Osteoblast (primary cell): ENCODE results near the gene EN1. TPM values are rescaled to one million over a fixed set of nuclear protein-coding genes. Genes with fewer than 3 reads are reported as not detected.

Experiments used
- DNase-seq: peaks from one replicate; pipeline ENCODE4 v3.0.0; 2011; ENCODE audit warnings: low spot score, mixed read lengths; ENCODE audit not compliant: insufficient read length; ENCODE audit errors: missing footprints
- H2AFZ ChIP-seq: 2 replicates; pipeline ENCODE4 v1.6.0; 2011; ENCODE audit warnings: mild to moderate bottlenecking, low read length
- H3K27ac ChIP-seq: 2 replicates; pipeline ENCODE4 v1.5.1; 2011; ENCODE audit warnings: mild to moderate bottlenecking, low read depth, low read length, moderate library complexity
- H3K27me3 ChIP-seq: 2 replicates; pipeline ENCODE4 v1.6.0; 2012; ENCODE audit warnings: mild to moderate bottlenecking, control low read depth, inconsistent platforms, low read length, moderate library complexity; ENCODE audit not compliant: insufficient read depth
- H3K36me3 ChIP-seq: 2 replicates; pipeline ENCODE4 v1.5.1; 2011; ENCODE audit warnings: mild to moderate bottlenecking, low read length, control low read depth, moderate library complexity; ENCODE audit not compliant: insufficient read depth
- H3K4me1 ChIP-seq: 2 replicates; pipeline ENCODE4 v1.5.1; 2011; ENCODE audit warnings: mild to moderate bottlenecking, low read length, control low read depth, moderate library complexity; ENCODE audit not compliant: insufficient read depth
- H3K4me2 ChIP-seq: 2 replicates; pipeline ENCODE4 v1.6.0; 2011; ENCODE audit warnings: mild to moderate bottlenecking, low read length; ENCODE audit not compliant: insufficient read depth
- H3K4me3 ChIP-seq: fragments of 200-600 bp; sonication (generic); 3 replicates; pipeline ENCODE4 v1.5.1; 2012; ENCODE audit warnings: mild to moderate bottlenecking, low read length, inconsistent platforms; ENCODE audit not compliant: insufficient read depth
- H3K79me2 ChIP-seq: 2 replicates; pipeline ENCODE4 v1.6.0; 2012; ENCODE audit warnings: mild to moderate bottlenecking, low read length, control low read depth, inconsistent platforms; ENCODE audit not compliant: insufficient read depth
- H3K9me3 ChIP-seq: 2 replicates; pipeline ENCODE4 v1.5.1; 2011; ENCODE audit warnings: low read depth, low read length, control low read depth
- H4K20me1 ChIP-seq: 2 replicates; pipeline ENCODE4 v1.6.0; 2012; ENCODE audit warnings: mild to moderate bottlenecking, low read length, control low read depth; ENCODE audit not compliant: insufficient read depth
- total RNA-seq: library from RNA; depleted of rRNA; stranded (reverse); fragments of >200 nt; gene quantifications from 2 replicates; pipeline ENCODE4 v1.2.3, GENCODE V29; 2012
- TF ChIP-seq, protein P1 (sequence below): IDR thresholded peaks from 2 replicates; pipeline ENCODE4 v1.5.1; 2011; ENCODE audit warnings: mild to moderate bottlenecking, low read depth, low read length, moderate library complexity; ENCODE audit errors: extremely low read depth

EN1 gene
- total RNA-seq, 1 donor = 0.72 TPM

DNA sequence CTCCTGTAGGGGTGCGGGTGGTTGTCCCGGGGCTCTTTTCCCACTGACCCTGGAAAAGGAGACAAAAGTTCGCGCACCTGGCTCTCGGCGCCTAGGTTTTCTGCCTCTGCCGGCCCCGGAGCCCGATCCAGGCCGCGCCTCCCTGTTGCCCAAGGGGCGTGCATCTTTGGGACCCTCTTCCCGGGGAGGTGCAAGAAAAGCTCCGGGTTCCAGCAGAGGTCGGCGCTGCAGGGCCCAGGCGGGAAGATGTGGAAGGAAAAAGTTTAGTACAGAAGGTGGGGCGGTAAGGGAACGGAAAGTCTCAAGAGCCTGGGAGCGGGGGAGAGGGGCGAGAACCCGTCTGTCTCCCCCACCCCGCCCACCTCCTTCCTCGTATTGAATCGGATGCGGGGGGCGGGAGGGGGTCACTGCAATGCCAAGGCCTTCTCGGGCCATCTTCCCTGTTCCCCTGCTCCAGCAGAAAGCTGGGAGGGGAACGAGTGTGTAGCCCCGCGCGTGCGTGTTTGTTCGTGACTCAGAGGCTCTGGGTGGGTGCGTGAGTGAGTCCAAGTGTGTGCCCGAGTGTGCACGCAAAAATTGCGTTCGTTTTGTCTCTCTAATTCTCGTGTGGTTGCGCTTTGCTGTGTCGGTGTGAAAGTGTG lies 6.3 kb upstream of the EN1 start:
- Histone ChIP-seq H3K4me1 (peaks cover 7% of the 10 kb centered on the region), H3K79me2 (no peaks in the 10 kb centered on the region), H3K9me3 (no peaks in the 10 kb centered on the region), H2AFZ (no peak overlapping the region), H3K36me3 (no peaks in the 10 kb centered on the region), H3K4me2 (no peak overlapping the region), H3K4me3 (no peak overlapping the region), H3K27ac (no peak overlapping the region), H3K27me3 (peaks cover 98% of the 10 kb centered on the region), H4K20me1 (no peaks in the 10 kb centered on the region)
- TF ChIP-seq, protein P1, sequence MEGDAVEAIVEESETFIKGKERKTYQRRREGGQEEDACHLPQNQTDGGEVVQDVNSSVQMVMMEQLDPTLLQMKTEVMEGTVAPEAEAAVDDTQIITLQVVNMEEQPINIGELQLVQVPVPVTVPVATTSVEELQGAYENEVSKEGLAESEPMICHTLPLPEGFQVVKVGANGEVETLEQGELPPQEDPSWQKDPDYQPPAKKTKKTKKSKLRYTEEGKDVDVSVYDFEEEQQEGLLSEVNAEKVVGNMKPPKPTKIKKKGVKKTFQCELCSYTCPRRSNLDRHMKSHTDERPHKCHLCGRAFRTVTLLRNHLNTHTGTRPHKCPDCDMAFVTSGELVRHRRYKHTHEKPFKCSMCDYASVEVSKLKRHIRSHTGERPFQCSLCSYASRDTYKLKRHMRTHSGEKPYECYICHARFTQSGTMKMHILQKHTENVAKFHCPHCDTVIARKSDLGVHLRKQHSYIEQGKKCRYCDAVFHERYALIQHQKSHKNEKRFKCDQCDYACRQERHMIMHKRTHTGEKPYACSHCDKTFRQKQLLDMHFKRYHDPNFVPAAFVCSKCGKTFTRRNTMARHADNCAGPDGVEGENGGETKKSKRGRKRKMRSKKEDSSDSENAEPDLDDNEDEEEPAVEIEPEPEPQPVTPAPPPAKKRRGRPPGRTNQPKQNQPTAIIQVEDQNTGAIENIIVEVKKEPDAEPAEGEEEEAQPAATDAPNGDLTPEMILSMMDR = no peak
- peak; percentile 74 for DNase-seq

DNA sequence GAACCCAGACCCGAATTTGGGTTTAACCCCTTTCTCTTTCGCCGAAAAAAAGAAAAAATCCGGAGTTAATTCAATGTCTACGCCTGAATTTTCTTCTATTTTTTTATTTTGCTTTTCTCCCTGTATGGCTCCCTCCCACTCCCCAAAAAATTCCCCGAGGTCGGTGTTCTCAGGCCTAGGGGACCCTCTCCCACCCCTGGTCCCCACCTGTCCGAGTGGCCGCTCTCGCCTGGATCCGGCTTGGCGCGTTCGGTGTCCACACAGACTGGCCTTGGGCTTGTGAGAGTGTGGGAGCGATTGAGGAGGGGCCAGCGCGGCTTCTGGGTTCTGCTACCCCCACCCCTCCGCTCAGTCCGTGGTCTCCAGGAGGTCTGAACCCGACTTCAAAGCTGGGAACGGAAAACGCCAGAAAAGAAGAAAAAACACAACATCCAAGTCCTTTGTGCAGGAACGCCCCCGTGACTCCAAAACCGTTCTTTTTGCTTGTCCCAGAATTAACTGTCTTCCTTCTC lies 5.7 kb upstream of the EN1 start:
- no peak overlapping the region for H3K27ac ChIP-seq
- no peaks in the 10 kb centered on the region for H3K79me2 ChIP-seq
- peaks cover 98% of the 10 kb centered on the region for H3K27me3 ChIP-seq

DNA sequence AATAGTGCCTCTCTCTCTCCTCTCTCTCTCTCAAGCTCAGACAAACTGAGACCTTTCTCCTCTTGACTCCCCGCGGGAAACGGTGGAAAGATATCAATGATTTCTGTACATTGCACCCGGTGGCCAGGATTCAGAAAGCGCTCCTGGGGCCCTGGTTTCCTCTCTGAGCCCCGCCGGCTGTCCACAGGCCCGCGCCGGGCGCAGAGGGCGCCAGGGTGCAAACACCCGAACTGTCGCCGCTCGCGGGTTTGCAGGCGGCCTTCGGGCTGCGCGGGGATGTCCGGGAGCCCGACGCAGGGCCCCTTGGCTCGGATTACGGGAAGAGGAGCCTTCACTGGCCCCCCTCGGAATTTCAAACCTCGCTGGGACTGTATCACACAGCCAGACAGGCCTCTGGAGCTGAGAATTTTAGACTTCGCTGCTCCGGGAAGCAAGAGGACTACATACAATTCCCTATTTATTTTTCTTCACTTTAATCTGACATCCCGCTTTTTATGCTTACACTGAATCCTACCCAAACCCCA lies 5.2 kb upstream of the EN1 start:
- Histone ChIP-seq H2AFZ (no peak overlapping the region), H3K27ac (no peak overlapping the region), H3K79me2 (no peaks in the 10 kb centered on the region), H3K4me2 (no peak overlapping the region), H3K27me3 (peaks cover 98% of the 10 kb centered on the region), H4K20me1 (no peaks in the 10 kb centered on the region), H3K4me1 (peaks cover 7% of the 10 kb centered on the region), H3K36me3 (no peaks in the 10 kb centered on the region), H3K4me3 (no peak overlapping the region), H3K9me3 (no peaks in the 10 kb centered on the region)
- TF ChIP-seq, protein P1 = no peak
- DNase-seq = peak; percentile 89

More for the DNA sequence above, 5.7 kb upstream of the EN1 start:
- H3K4me2 ChIP-seq = no peak overlapping the region
- H3K36me3 ChIP-seq = no peaks in the 10 kb centered on the region
- H3K4me3 ChIP-seq = no peak overlapping the region
- TF ChIP-seq, protein P1 = no peak
- H3K9me3 ChIP-seq = no peaks in the 10 kb centered on the region
- H2AFZ ChIP-seq = no peak overlapping the region
- no peaks in the 10 kb centered on the region for H4K20me1 ChIP-seq
- peaks cover 7% of the 10 kb centered on the region for H3K4me1 ChIP-seq
- peak; percentile 49 for DNase-seq

DNA sequence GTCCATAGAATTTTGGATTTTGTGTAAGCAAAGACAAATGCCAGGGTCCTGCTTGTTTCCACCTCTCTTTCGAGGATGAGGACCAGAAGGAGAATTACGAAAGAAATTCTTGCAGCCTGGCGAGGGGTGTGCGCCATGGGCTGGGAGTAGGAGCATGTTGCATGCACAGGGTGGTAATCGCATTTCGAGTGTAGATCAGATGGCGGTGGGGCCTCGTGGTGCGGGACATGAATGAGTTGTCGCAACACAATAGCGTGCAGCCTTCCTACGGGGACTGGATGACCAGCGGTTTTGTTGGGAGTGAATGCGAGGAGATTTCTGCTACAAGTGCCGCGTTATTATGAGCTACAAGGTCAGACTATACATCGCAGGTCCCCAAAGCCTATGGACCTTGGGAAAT lies 4.2 kb upstream of the EN1 start:
- Histone ChIP-seq H3K4me2 (no peak overlapping the region), H3K36me3 (no peaks in the 10 kb centered on the region), H3K27me3 (peaks cover 92% of the 10 kb centered on the region), H2AFZ (no peak overlapping the region), H3K27ac (no peak overlapping the region), H3K4me1 (peaks cover 7% of the 10 kb centered on the region), H3K9me3 (no peaks in the 10 kb centered on the region), H4K20me1 (no peaks in the 10 kb centered on the region), H3K79me2 (no peaks in the 10 kb centered on the region), H3K4me3 (no peak overlapping the region)
- TF ChIP-seq, protein P1 = no peak
- peak; percentile 46 for DNase-seq
